Trophoblast cell (in vitro differentiated cells and primary cell): Measurements from ENCODE around the gene TSPAN5.
"Not testable (repeated sequence)": the region's sequence is repeated elsewhere in the genome, so short reads cannot be mapped to it uniquely, and the experiment has no call there.

Experiments
- DNase-seq, 2 donors: peaks; one replicate each; pipeline ENCODE4 v3.0.0-alpha.2; 2016
- H2AFZ ChIP-seq: 2 replicates; pipeline ENCODE4 v1.6.1; 2013; ENCODE audit warnings: low read length, moderate library complexity, mild to moderate bottlenecking; ENCODE audit not compliant: insufficient read depth, poor library complexity
- H2AK5ac ChIP-seq: 2 replicates; pipeline ENCODE4 v1.6.1; 2013; ENCODE audit warnings: mild to moderate bottlenecking, low read length
- H2BK120ac ChIP-seq: 2 replicates; pipeline ENCODE4 v1.6.1; 2013; ENCODE audit warnings: low read length, mild to moderate bottlenecking, moderate library complexity; ENCODE audit not compliant: insufficient read depth, poor library complexity
- H2BK12ac ChIP-seq: 2 replicates; pipeline ENCODE4 v1.6.1; 2013; ENCODE audit warnings: mild to moderate bottlenecking, low read length, moderate library complexity
- H2BK5ac ChIP-seq: 2 replicates; pipeline ENCODE4 v1.6.1; 2013; ENCODE audit warnings: low read length, low read depth, moderate library complexity, mild to moderate bottlenecking; ENCODE audit not compliant: poor library complexity
- H3K14ac ChIP-seq: 2 replicates; pipeline ENCODE4 v1.6.1; 2013; ENCODE audit warnings: mild to moderate bottlenecking, low read length
- H3K18ac ChIP-seq: 2 replicates; pipeline ENCODE4 v1.6.1; 2013; ENCODE audit warnings: mild to moderate bottlenecking, low read length
- H3K23ac ChIP-seq: 2 replicates; pipeline ENCODE4 v1.6.1; 2013; ENCODE audit warnings: low read length
- H3K27ac ChIP-seq: 2 replicates; pipeline ENCODE4 v1.5.1; 2013; ENCODE audit warnings: low read depth, mild to moderate bottlenecking, inconsistent platforms, low read length, moderate library complexity
- H3K27me3 ChIP-seq: 2 replicates; pipeline ENCODE4 v1.6.1; 2013; ENCODE audit warnings: inconsistent platforms, mild to moderate bottlenecking, low read length, moderate library complexity; ENCODE audit not compliant: insufficient read depth
- H3K36me3 ChIP-seq, 2 experiments: 1 replicate in 1 of 2; 2 replicates in 1 of 2; pipeline ENCODE4 v1.6.1; 2013; ENCODE audit warnings: low read length in 2 of 2, mild to moderate bottlenecking in 2 of 2, moderate library complexity in 1 of 2; ENCODE audit not compliant: insufficient read depth in 2 of 2, control insufficient read depth in 1 of 2
- H3K4ac ChIP-seq: 2 replicates; pipeline ENCODE4 v1.6.1; 2013; ENCODE audit warnings: low read depth, mild to moderate bottlenecking, low read length, moderate library complexity
- H3K4me1 ChIP-seq, 2 experiments: 1 replicate in 1 of 2; 2 replicates in 1 of 2; pipeline ENCODE4 v1.6.1; 2013; ENCODE audit warnings: low read length in 2 of 2, mild to moderate bottlenecking in 2 of 2, moderate library complexity in 1 of 2; ENCODE audit not compliant: insufficient read depth in 2 of 2, control insufficient read depth in 1 of 2
- H3K4me2 ChIP-seq: 2 replicates; pipeline ENCODE4 v1.6.1; 2013; ENCODE audit warnings: inconsistent platforms, mild to moderate bottlenecking, low read length, moderate library complexity
- H3K4me3 ChIP-seq: 2 replicates; pipeline ENCODE4 v1.5.1; 2013; ENCODE audit warnings: mild to moderate bottlenecking, low read depth, low read length, inconsistent platforms
- H3K79me1 ChIP-seq: one replicate; pipeline ENCODE4 v1.6.1; 2013; ENCODE audit warnings: low read length
- H3K79me2 ChIP-seq: 2 replicates; pipeline ENCODE4 v1.6.1; 2013; ENCODE audit warnings: low read length, mild to moderate bottlenecking; ENCODE audit not compliant: control insufficient read depth, insufficient read depth, poor library complexity
- H3K9ac ChIP-seq: 2 replicates; pipeline ENCODE4 v1.6.1; 2013; ENCODE audit warnings: mild to moderate bottlenecking, low read length
- H3K9me3 ChIP-seq: 2 replicates; pipeline ENCODE4 v1.6.1; 2013; ENCODE audit warnings: low read depth, mild to moderate bottlenecking, control low read depth, inconsistent platforms, low read length; ENCODE audit not compliant: insufficient read depth
- H4K12ac ChIP-seq: 2 replicates; pipeline ENCODE4 v1.6.1; 2013; ENCODE audit warnings: low read depth, mild to moderate bottlenecking, low read length, moderate library complexity
- H4K8ac ChIP-seq: 2 replicates; pipeline ENCODE4 v1.6.1; 2013; ENCODE audit warnings: low read depth, mild to moderate bottlenecking, low read length, moderate library complexity
- H4K91ac ChIP-seq: one replicate; pipeline ENCODE4 v1.6.1; 2013; ENCODE audit warnings: low read depth, mild to moderate bottlenecking, low read length, moderate library complexity
- WGBS: extraction: QIAGEN DNeasy Blood & Tissue Kit; methylation state at CpG from one replicate; pipeline ENCODE4 v1.1.7; 2013; ENCODE audit warnings: missing lambda C conversion rate; ENCODE audit not compliant: insufficient read length, insufficient coverage; ENCODE audit errors: extremely low coverage; 5-methylcytosine and 5-hydroxymethylcytosine counted together

TSPAN5 gene

DNA sequence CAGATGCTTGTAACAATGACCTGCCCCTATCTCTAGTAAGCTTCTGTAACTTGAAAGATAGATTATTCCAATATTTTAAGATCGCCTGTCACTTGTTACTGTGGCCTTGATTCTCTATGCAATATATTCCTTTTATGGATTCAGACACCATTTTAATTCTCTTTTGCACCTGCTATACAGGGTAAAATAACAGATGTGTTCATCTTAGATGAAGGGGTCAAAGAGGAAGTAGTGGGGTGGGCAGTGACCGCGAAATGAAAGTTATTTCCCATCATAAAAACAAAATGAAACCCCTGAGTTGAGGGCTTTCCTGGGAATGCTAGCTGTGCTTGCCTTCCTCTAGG is 175.9 kb downstream of the TSPAN5 start:
- Histone ChIP-seq H3K79me2 (no peaks in the 10 kb centered on the region), H3K14ac (no peak overlapping the region), H3K79me1 (no peaks in the 10 kb centered on the region), H3K4me2 (no peak overlapping the region), H3K9me3 (peaks cover 1% of the 10 kb centered on the region), H3K36me3 (no peaks in the 10 kb centered on the region), H3K4me1 (peaks cover 2 to 4% of the 10 kb centered on the region in 2 experiments), H2BK12ac (no peak overlapping the region), H3K27me3 (no peaks in the 10 kb centered on the region), H2AK5ac (no peak overlapping the region), H3K9ac (no peak overlapping the region), H4K12ac (no peak overlapping the region), H2AFZ (no peak overlapping the region), H3K4me3 (no peak overlapping the region), H2BK5ac (no peak overlapping the region), H4K91ac (no peak overlapping the region), H3K23ac (no peak overlapping the region), H3K18ac (no peak overlapping the region), H2BK120ac (no peak overlapping the region), H3K27ac (no peak overlapping the region), H4K8ac (no peak overlapping the region), H3K4ac (no peak overlapping the region)
- DNase-seq: no peak
- no CpG with 5 or more reads among the region's 3 CpGs for WGBS

DNA sequence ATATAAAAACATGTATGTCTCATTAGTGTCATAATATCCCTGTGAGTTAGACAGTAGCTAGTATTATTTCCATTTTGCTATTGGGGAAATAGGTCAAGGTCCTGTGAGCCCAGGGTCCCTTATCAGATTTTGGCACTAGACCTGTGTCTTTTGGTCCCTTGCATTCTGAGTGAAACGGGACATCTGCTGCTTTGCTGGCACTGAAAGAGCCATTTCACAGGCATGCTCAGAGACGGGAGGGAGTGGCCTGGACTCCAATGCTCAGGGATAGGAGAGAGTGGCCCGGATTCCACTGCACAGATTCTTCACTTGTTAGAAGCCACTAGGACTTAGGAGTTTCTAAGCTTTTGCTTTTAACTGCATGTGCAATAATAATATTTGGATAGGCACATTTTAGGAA is 177.2 kb downstream of the TSPAN5 start:
- H2AK5ac ChIP-seq: no peak overlapping the region
- H4K8ac ChIP-seq: no peak overlapping the region
- no peak overlapping the region for H3K9ac ChIP-seq
- H3K18ac ChIP-seq: no peak overlapping the region
- no peak overlapping the region for H3K14ac ChIP-seq
- H3K4me2 ChIP-seq: no peak overlapping the region
- DNase-seq: peak in 1 of 2 donors; percentile 21
- no peak overlapping the region for H2AFZ ChIP-seq
- no peak overlapping the region for H2BK120ac ChIP-seq
- H3K4ac ChIP-seq: no peak overlapping the region
- no peaks in the 10 kb centered on the region for H3K79me1 ChIP-seq
- no peak overlapping the region for H4K91ac ChIP-seq
- no peaks in the 10 kb centered on the region for H3K36me3 ChIP-seq
- H3K27me3 ChIP-seq: no peaks in the 10 kb centered on the region
- no peak overlapping the region for H2BK12ac ChIP-seq
- H4K12ac ChIP-seq: no peak overlapping the region
- H3K4me3 ChIP-seq: no peak overlapping the region
- peaks cover 1% of the 10 kb centered on the region for H3K9me3 ChIP-seq
- H3K23ac ChIP-seq: no peak overlapping the region
- peaks cover 1% of the 10 kb centered on the region for H3K79me2 ChIP-seq
- no peak overlapping the region for H2BK5ac ChIP-seq
- WGBS: no CpG with 5 or more reads among the region's 3 CpGs
- H3K27ac ChIP-seq: no peak overlapping the region
- peaks cover 2 to 4% of the 10 kb centered on the region in 2 experiments for H3K4me1 ChIP-seq

DNA sequence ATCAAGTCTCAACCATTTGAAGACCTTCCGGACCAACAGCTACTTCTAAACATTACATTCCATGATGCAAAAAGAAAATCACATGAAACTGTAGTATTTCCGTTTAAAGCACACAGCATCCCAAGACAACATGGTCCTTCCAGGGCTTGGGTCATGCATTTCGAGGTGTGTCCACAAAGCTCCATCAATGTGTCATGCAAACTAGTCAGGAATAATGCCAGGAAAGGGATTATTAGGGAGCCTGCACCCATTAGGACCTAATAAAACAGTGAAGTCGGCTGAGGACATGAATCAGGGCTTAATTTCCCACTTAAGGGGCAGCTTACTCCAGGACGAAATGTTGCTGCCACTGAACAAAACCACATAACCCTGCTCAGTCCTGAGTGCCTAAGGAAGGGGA is 177.9 kb downstream of the TSPAN5 start:
- no peak overlapping the region for H2AK5ac ChIP-seq

DNA sequence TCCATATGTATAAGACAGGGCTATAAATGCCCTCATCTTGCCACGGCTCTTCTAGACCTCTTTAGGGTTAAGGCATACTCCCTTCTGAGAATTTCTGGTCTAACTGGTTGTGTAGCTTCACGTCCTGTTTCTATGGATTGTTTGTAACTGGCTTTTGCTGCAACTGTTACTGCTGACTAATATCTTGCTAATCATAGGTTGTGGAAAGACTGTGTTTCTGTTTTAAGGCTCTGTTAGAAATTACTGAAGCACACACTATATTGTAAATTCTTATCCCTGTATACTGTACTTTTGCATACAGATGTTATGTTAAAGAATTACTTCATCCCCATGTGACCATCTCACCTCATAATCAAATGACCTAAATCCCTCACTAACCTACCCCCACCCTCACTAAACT is 178.8 kb downstream of the TSPAN5 start:
- not testable (repeated sequence) for H3K4me1 ChIP-seq, H3K27me3 ChIP-seq, H2AFZ ChIP-seq, H3K79me1 ChIP-seq, H3K9ac ChIP-seq, H3K36me3 ChIP-seq, H3K18ac ChIP-seq, H3K4ac ChIP-seq, H2AK5ac ChIP-seq, H4K12ac ChIP-seq, H4K91ac ChIP-seq, H2BK5ac ChIP-seq, H3K4me3 ChIP-seq, H3K79me2 ChIP-seq, H2BK12ac ChIP-seq, H3K27ac ChIP-seq, H3K14ac ChIP-seq, H4K8ac ChIP-seq, H2BK120ac ChIP-seq, H3K23ac ChIP-seq, H3K4me2 ChIP-seq, H3K9me3 ChIP-seq
- no CpG with 5 or more reads among the region's 2 CpGs for WGBS
- DNase-seq: peak; percentile 13 to 65

More for the DNA sequence above, 177.9 kb downstream of the TSPAN5 start:
- H3K79me1 ChIP-seq: no peaks in the 10 kb centered on the region
- no peak overlapping the region for H2BK5ac ChIP-seq
- H4K91ac ChIP-seq: no peak overlapping the region
- no peak overlapping the region for H3K4me2 ChIP-seq
- H3K23ac ChIP-seq: no peak overlapping the region
- no peak overlapping the region for H4K12ac ChIP-seq
- no peak overlapping the region for H2AFZ ChIP-seq
- no peak overlapping the region for H4K8ac ChIP-seq
- no peak overlapping the region for H3K4me3 ChIP-seq
- no peak overlapping the region for H2BK120ac ChIP-seq
- peaks cover 2 to 4% of the 10 kb centered on the region in 2 experiments for H3K4me1 ChIP-seq
- no peak overlapping the region for H2BK12ac ChIP-seq
- no CpG with 5 or more reads among the region's 5 CpGs for WGBS
- no peak overlapping the region for H3K9ac ChIP-seq
- no peak overlapping the region for H3K4ac ChIP-seq
- H3K18ac ChIP-seq: no peak overlapping the region
- no peaks in the 10 kb centered on the region for H3K27me3 ChIP-seq
- no peaks in the 10 kb centered on the region for H3K36me3 ChIP-seq
- H3K9me3 ChIP-seq: peaks cover 1% of the 10 kb centered on the region
- H3K79me2 ChIP-seq: peaks cover 1% of the 10 kb centered on the region
- no peak overlapping the region for H3K14ac ChIP-seq
- no peak overlapping the region for H3K27ac ChIP-seq
- DNase-seq: no peak
